Stimulated activated CD8-positive, alpha-beta memory T cell treated with anti-CD3 and anti-CD28 coated beads, Interleukin-15, amount 100 ng/mL, for 1 hour (primary cell): ENCODE data around the gene CORO2A.
A peak's percentile ranks its signal among the peaks of the same experiment; 100 is the strongest.
"Not testable (repeated sequence)": the region's sequence is repeated elsewhere in the genome, so short reads cannot be mapped to it uniquely, and the experiment has no call there.

ENCODE experiments used
- DNase-seq: peaks from one replicate; pipeline ENCODE4 v3.0.0-alpha.2; 2020; ENCODE audit warnings: low read depth

CORO2A gene

GRCh38 chr9:98117097-98117496, 75.3 kb downstream of the CORO2A start:
- DNase-seq: not testable (repeated sequence)

- no peak for DNase-seq
Measured at GRCh38 chr9:98109052-98109451, 83.4 kb downstream of the CORO2A start.

- no peak for DNase-seq
Measured at GRCh38 chr9:98108531-98109031, 83.9 kb downstream of the CORO2A start.

GRCh38 chr9:98107926-98108325, 84.5 kb downstream of the CORO2A start:
- no peak for DNase-seq

- DNase-seq: no peak
Measured at GRCh38 chr9:98105006-98105405, 87.4 kb downstream of the CORO2A start.

- no peak for DNase-seq
Measured at GRCh38 chr9:98104445-98104881, 88.0 kb downstream of the CORO2A start.

- peak; percentile 51 for DNase-seq
Measured at GRCh38 chr9:98101868-98102273, 90.6 kb downstream of the CORO2A start.

- no peak for DNase-seq
Measured at GRCh38 chr9:98101416-98101815, 91.0 kb downstream of the CORO2A start.

GRCh38 chr9:98100456-98100855, 92.0 kb downstream of the CORO2A start:
- DNase-seq: no peak

GRCh38 chr9:98099898-98100297, 92.5 kb downstream of the CORO2A start:
- no peak for DNase-seq

GRCh38 chr9:98099346-98099745, 93.1 kb downstream of the CORO2A start:
- no peak for DNase-seq

- no peak for DNase-seq
Measured at GRCh38 chr9:98097836-98098235, 94.6 kb downstream of the CORO2A start.

- no peak for DNase-seq
Measured at GRCh38 chr9:98096091-98096490, 96.3 kb downstream of the CORO2A start.

GRCh38 chr9:98095401-98095800, 97.0 kb downstream of the CORO2A start:
- no peak for DNase-seq

GRCh38 chr9:98094851-98095250, 97.6 kb downstream of the CORO2A start:
- no peak for DNase-seq

- no peak for DNase-seq
Measured at GRCh38 chr9:98094316-98094715, 98.1 kb downstream of the CORO2A start.

GRCh38 chr9:98092613-98092931, 99.9 kb downstream of the CORO2A start:
- DNase-seq: no peak

- DNase-seq: no peak
Measured at GRCh38 chr9:98091735-98092612, 100.5 kb downstream of the CORO2A start.

GRCh38 chr9:98090674-98091073, 101.8 kb downstream of the CORO2A start:
- not testable (repeated sequence) for DNase-seq

GRCh38 chr9:98087420-98088354, 104.8 kb downstream of the CORO2A start:
- no peak for DNase-seq

- DNase-seq: no peak
Measured at GRCh38 chr9:98086461-98086860, 106.0 kb downstream of the CORO2A start.

- no peak for DNase-seq
Measured at GRCh38 chr9:98085944-98086343, 106.5 kb downstream of the CORO2A start.

- DNase-seq: no peak
Measured at GRCh38 chr9:98085058-98085457, 107.4 kb downstream of the CORO2A start.
